Inferior parietal cortex (tissue), 1 donor: ENCODE data around the gene NBEAL2.

Source experiments
- DNase-seq: peaks from one replicate; pipeline ENCODE4 v3.0.0-alpha.2; 2016; ENCODE audit errors: extremely low spot score

The NBEAL2 gene

GRCh38 chr3:46999516-47000197 lies 20.2 kb downstream of the NBEAL2 start:
- DNase-seq, result no peak

- no peak for DNase-seq
Measured at GRCh38 chr3:47000198-47000815, 20.8 kb downstream of the NBEAL2 start.

GRCh38 chr3:47000922-47001730 lies 21.7 kb downstream of the NBEAL2 start:
- no peak for DNase-seq

- no peak for DNase-seq
Measured at GRCh38 chr3:47001731-47002170, 22.3 kb downstream of the NBEAL2 start.

GRCh38 chr3:47002171-47003055 lies 22.9 kb downstream of the NBEAL2 start:
- no peak for DNase-seq

GRCh38 chr3:47003056-47003410 lies 23.6 kb downstream of the NBEAL2 start:
- no peak for DNase-seq

GRCh38 chr3:47003461-47004368 lies 24.2 kb downstream of the NBEAL2 start:
- DNase-seq, result no peak

- no peak for DNase-seq
Measured at GRCh38 chr3:47004369-47005211, 25.1 kb downstream of the NBEAL2 start.

GRCh38 chr3:47005212-47006144 lies 26.0 kb downstream of the NBEAL2 start:
- no peak for DNase-seq

- no peak for DNase-seq
Measured at GRCh38 chr3:47006145-47006651, 26.7 kb downstream of the NBEAL2 start.

- no peak for DNase-seq
Measured at GRCh38 chr3:47007001-47007400, 27.5 kb downstream of the NBEAL2 start.

GRCh38 chr3:47007482-47008233 lies 28.2 kb downstream of the NBEAL2 start:
- DNase-seq, result no peak

GRCh38 chr3:47008234-47008796 lies 28.8 kb downstream of the NBEAL2 start:
- no peak for DNase-seq

- no peak for DNase-seq
Measured at GRCh38 chr3:47008851-47009224, 29.4 kb downstream of the NBEAL2 start.

- DNase-seq, result peak; percentile 83
Measured at GRCh38 chr3:47009225-47010110, 30.0 kb downstream of the NBEAL2 start.

GRCh38 chr3:47010111-47010712 lies 30.7 kb downstream of the NBEAL2 start:
- DNase-seq, result no peak
